Measurements from ENCODE around the gene CASP8. TPM values are rescaled to one million over a fixed set of nuclear protein-coding genes. Genes with fewer than 3 reads are reported as not detected.

The CASP8 gene
- total RNA-seq, 1 donor from 2014 or later: 120 TPM

DNA sequence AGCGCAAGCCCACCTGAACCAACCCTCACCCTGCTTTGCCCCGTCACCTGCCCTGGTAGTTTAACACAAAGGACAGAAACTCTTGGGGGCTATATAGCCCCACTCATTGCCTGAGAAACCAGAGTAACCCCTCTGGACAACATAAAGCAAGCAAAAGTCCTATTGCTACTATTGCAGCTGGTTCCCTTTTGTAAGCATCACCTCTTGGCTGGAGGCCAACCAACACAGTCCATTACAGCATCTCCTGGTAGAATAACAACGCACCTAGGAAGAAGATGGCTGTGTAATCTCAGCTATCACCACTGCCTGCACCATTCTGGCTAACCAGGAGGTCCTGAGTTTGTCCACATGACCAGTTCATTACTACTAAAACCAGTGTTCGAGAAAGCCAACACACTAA is 60.4 kb downstream of the CASP8 start:
- intact Hi-C loops (cut with micrococcal nuclease): no loop called here

DNA sequence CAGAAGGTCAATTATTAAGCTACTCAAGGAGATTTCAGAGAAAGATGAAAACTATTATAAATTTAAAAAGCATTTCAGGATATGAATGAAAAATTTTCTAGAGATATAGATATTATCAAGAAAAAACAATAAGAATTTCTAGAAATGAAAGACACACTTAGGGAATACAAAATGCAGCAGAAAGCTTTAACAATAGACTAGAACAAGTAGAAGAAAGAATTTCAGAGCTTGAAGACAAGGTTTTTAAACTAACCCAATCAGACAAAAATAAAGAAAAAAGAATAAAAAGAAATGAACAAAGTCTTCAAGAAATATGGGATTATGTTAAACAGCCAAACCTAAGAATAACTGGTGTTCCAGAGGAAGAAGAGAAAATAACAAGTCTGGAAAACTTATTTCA is 62.4 kb downstream of the CASP8 start:
- intact Hi-C loops (cut with micrococcal nuclease): no loop called here

DNA sequence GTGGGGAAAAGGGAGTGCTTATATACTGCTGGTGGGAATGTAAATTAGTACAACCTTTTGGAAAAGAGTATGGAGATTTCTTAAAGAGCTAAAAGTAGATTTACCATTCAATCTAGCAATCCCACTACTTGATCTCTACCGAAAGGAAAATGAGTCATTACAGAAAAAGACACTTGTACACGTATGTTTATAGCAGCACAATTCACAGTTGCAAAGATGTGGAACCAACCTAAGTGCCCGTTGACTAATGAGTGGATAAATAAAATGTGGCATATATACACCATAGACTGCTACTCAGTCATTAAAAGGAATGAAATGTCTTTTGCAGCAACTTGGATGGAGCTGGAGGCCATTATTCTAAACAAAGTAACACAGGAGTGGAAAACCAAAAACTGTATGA is 67.3 kb downstream of the CASP8 start:
- intact Hi-C loops (cut with micrococcal nuclease): no loop called here

DNA sequence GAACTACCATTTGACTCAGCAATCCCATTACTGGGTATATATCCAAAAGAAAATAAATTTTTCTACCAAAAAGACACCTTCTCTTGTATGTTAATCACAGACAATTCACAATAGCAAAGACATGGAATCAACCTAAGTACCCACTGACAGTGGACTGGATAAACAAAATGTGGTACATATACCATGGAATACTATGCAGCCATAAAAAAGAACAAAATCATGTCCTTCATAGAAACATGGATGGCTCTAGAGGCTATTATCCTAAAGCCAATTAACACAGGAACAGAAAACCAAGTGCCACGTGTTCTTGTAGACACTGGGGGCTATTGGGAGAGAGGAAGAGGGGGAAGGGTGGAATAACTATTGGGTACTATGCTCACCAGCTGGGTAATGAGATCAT is 69.1 kb downstream of the CASP8 start:
- intact Hi-C loops (cut with micrococcal nuclease): no loop called here

Other genes starting within 250 kb of the CASP8 start
- gene HYCC2, start 188.9 kb upstream of the CASP8 start, total RNA-seq: 37.8 and 39.8 TPM in 2 replicates
- gene NDUFB3, start 188.5 kb upstream of the CASP8 start, total RNA-seq: 113 and 120 TPM in 2 replicates
- 310 and 313 TPM in 2 replicates for gene CFLAR, start 144.4 kb upstream of the CASP8 start, total RNA-seq
- 33.5 and 33.9 TPM in 2 replicates for gene CASP10, start 77.4 kb upstream of the CASP8 start, total RNA-seq
- 1.4 and 2.4 TPM in 2 replicates for gene FLACC1, start 96.8 kb downstream of the CASP8 start, total RNA-seq
- gene TRAK2, start 190.9 kb downstream of the CASP8 start, total RNA-seq: 42.3 and 42.4 TPM in 2 replicates
- gene STRADB, start 191.2 kb downstream of the CASP8 start, total RNA-seq: 14.6 and 15.5 TPM in 2 replicates

Data from T-helper 1 cell treated with Interleukin-12 subunit alpha and Interleukin-12 subunit beta and Interleukin-4 antibody, amounts not matched to agents 30 ng/mL and 1 ng/mL, for 36 hours (primary cell).